Measurements from ENCODE around the gene ADAM17. TPM values are rescaled to one million over a fixed set of nuclear protein-coding genes. Genes with fewer than 3 reads are reported as not detected.

The ADAM17 gene
- total and polyA plus RNA-seq, 10 of the 15 experiments (the other 5 are each of a cell fraction or from before 2014, with no cell fraction given): 2.3 to 18.5 (median 13.4) TPM

- TF ChIP-seq, protein P1, sequence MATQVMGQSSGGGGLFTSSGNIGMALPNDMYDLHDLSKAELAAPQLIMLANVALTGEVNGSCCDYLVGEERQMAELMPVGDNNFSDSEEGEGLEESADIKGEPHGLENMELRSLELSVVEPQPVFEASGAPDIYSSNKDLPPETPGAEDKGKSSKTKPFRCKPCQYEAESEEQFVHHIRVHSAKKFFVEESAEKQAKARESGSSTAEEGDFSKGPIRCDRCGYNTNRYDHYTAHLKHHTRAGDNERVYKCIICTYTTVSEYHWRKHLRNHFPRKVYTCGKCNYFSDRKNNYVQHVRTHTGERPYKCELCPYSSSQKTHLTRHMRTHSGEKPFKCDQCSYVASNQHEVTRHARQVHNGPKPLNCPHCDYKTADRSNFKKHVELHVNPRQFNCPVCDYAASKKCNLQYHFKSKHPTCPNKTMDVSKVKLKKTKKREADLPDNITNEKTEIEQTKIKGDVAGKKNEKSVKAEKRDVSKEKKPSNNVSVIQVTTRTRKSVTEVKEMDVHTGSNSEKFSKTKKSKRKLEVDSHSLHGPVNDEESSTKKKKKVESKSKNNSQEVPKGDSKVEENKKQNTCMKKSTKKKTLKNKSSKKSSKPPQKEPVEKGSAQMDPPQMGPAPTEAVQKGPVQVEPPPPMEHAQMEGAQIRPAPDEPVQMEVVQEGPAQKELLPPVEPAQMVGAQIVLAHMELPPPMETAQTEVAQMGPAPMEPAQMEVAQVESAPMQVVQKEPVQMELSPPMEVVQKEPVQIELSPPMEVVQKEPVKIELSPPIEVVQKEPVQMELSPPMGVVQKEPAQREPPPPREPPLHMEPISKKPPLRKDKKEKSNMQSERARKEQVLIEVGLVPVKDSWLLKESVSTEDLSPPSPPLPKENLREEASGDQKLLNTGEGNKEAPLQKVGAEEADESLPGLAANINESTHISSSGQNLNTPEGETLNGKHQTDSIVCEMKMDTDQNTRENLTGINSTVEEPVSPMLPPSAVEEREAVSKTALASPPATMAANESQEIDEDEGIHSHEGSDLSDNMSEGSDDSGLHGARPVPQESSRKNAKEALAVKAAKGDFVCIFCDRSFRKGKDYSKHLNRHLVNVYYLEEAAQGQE (IDR thresholded peaks at IDR 0.05; ENCODE audit: low read depth, low read length): no peak
- TF ChIP-seq JUNB (IDR thresholded peaks at IDR 0.05) (peak; percentile 97), SREBF1 (IDR thresholded peaks at IDR 0.05; ENCODE audit: low read length) (no peak), SUPT20H (IDR thresholded peaks at IDR 0.05; ENCODE audit: borderline replicate concordance, control insufficient read depth, low read depth, low read length) (no peak), NKRF (conservative IDR thresholded peaks at IDR 0.05) (no peak), PML (IDR thresholded peaks at IDR 0.05; ENCODE audit: low read length) (0 out of 2 replicates have a peak, but pooled peaks have one; percentile 46), RAD51 (IDR thresholded peaks at IDR 0.05) (no peak), HSF1 (IDR thresholded peaks at IDR 0.05; ENCODE audit: low read depth, low read length) (no peak), CEBPZ (IDR thresholded peaks at IDR 0.05; ENCODE audit: low read depth, low read length) (no peak), CREB1 (IDR thresholded peaks at IDR 0.05; ENCODE audit: low read depth) (peak; percentile 74), HDGF (IDR thresholded peaks at IDR 0.05) (no peak), ZNF207 (IDR thresholded peaks at IDR 0.05; ENCODE audit: borderline replicate concordance) (no peak)
- TF ChIP-seq, protein P2, sequence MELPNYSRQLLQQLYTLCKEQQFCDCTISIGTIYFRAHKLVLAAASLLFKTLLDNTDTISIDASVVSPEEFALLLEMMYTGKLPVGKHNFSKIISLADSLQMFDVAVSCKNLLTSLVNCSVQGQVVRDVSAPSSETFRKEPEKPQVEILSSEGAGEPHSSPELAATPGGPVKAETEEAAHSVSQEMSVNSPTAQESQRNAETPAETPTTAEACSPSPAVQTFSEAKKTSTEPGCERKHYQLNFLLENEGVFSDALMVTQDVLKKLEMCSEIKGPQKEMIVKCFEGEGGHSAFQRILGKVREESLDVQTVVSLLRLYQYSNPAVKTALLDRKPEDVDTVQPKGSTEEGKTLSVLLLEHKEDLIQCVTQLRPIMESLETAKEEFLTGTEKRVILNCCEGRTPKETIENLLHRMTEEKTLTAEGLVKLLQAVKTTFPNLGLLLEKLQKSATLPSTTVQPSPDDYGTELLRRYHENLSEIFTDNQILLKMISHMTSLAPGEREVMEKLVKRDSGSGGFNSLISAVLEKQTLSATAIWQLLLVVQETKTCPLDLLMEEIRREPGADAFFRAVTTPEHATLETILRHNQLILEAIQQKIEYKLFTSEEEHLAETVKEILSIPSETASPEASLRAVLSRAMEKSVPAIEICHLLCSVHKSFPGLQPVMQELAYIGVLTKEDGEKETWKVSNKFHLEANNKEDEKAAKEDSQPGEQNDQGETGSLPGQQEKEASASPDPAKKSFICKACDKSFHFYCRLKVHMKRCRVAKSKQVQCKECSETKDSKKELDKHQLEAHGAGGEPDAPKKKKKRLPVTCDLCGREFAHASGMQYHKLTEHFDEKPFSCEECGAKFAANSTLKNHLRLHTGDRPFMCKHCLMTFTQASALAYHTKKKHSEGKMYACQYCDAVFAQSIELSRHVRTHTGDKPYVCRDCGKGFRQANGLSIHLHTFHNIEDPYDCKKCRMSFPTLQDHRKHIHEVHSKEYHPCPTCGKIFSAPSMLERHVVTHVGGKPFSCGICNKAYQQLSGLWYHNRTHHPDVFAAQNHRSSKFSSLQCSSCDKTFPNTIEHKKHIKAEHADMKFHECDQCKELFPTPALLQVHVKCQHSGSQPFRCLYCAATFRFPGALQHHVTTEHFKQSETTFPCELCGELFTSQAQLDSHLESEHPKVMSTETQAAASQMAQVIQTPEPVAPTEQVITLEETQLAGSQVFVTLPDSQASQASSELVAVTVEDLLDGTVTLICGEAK (IDR thresholded peaks at IDR 0.05; ENCODE audit: borderline replicate concordance): no peak
Observed at GRCh38 chr2:9552219-9553178, 3.1 kb downstream of the ADAM17 start (continued).

Measured in GM12878 (cell line).